ENCODE measurements around the gene TFF3. TPM values are rescaled to one million over a fixed set of nuclear protein-coding genes. Genes with fewer than 3 reads are reported as not detected.

Gene TFF3
- total and polyA plus RNA-seq, 5 experiments from 2014 or later = not detected

- Mint-ChIP-seq H3K4me3 (no peak overlapping the region), H3K4me1 (peaks cover 0 to 13% (median under 1%) of the 10 kb centered on the region in 4 donors), H3K9me3 (no peaks in the 10 kb centered on the region), H3K36me3 (peaks cover 7 to 66% (median 28%) of the 10 kb centered on the region in 3 donors), H3K27ac (peak overlapping the region in 5 of 10 donors; percentile 25 to 64 (median 54)), H3K27me3 (no peaks in the 10 kb centered on the region)
- no peak for ATAC-seq
- POLR2A ChIA-PET = interaction anchor here (0.6 kb wide), 1 partner anchor 639 kb away, joined by 6 read pairs; no protein-coding TSS in a partner anchor
- no peak for DNase-seq
These were observed 27.8 kb downstream of the TFF3 start for GRCh38 chr21:42287193-42288083.

GRCh38 chr21:42286416-42286815, 28.8 kb downstream of the TFF3 start:
- no peaks in the 10 kb centered on the region for H3K9me3 Mint-ChIP-seq
- H3K4me1 Mint-ChIP-seq = peaks cover 0 to 13% (median under 1%) of the 10 kb centered on the region in 4 donors
- peak overlapping the region in 7 of 10 donors; percentile 14 to 89 (median 62) for H3K27ac Mint-ChIP-seq
- ATAC-seq (no peak), DNase-seq (no peak)
- POLR2A ChIA-PET = no interaction called here
- H3K36me3 Mint-ChIP-seq = peaks cover 7 to 63% (median 28%) of the 10 kb centered on the region in 3 donors
- H3K27me3 Mint-ChIP-seq = no peaks in the 10 kb centered on the region
- H3K4me3 Mint-ChIP-seq = no peak overlapping the region

GRCh38 chr21:42285569-42286245, 29.5 kb downstream of the TFF3 start:
- Mint-ChIP-seq H3K27me3 (no peaks in the 10 kb centered on the region), H3K27ac (peak overlapping the region in 2 of 10 donors; percentile 12 to 89), H3K4me1 (peaks cover 0 to 13% (median under 1%) of the 10 kb centered on the region in 4 donors), H3K36me3 (peaks cover 7 to 58% (median 25%) of the 10 kb centered on the region in 3 donors), H3K9me3 (no peaks in the 10 kb centered on the region), H3K4me3 (no peak overlapping the region)
- ATAC-seq (no peak), DNase-seq (no peak)
- POLR2A ChIA-PET = no interaction called here

GRCh38 chr21:42282715-42283114, 32.5 kb downstream of the TFF3 start:
- no peaks in the 10 kb centered on the region for H3K27me3 Mint-ChIP-seq
- peaks cover 0 to 13% (median 3%) of the 10 kb centered on the region in 4 donors for H3K4me1 Mint-ChIP-seq
- H3K9me3 Mint-ChIP-seq = no peaks in the 10 kb centered on the region
- POLR2A ChIA-PET = no interaction called here
- ATAC-seq = no peak
- DNase-seq = no peak
- no peak overlapping the region for H3K4me3 Mint-ChIP-seq
- H3K27ac Mint-ChIP-seq = peak overlapping the region in 2 of 10 donors; percentile 50 to 81
- H3K36me3 Mint-ChIP-seq = peaks cover 0 to 52% (median 17%) of the 10 kb centered on the region in 3 donors

GRCh38 chr21:42282021-42282420, 33.2 kb downstream of the TFF3 start:
- Mint-ChIP-seq H3K27ac (peak overlapping the region in 1 of 10 donors; percentile 17), H3K27me3 (no peaks in the 10 kb centered on the region), H3K4me1 (peaks cover 0 to 13% (median 3%) of the 10 kb centered on the region in 4 donors), H3K4me3 (no peak overlapping the region), H3K9me3 (no peaks in the 10 kb centered on the region), H3K36me3 (peaks cover 0 to 54% (median 17%) of the 10 kb centered on the region in 3 donors)
- ATAC-seq = no peak
- POLR2A ChIA-PET = no interaction called here
- DNase-seq = no peak

- Mint-ChIP-seq H3K9me3 (no peaks in the 10 kb centered on the region), H3K27me3 (no peaks in the 10 kb centered on the region), H3K4me3 (no peak overlapping the region), H3K36me3 (peaks cover 0 to 52% (median 13%) of the 10 kb centered on the region in 3 donors), H3K27ac (no peak overlapping the region), H3K4me1 (peaks cover 0 to 6% (median 3%) of the 10 kb centered on the region in 4 donors)
- no peak for ATAC-seq
- DNase-seq = no peak
- POLR2A ChIA-PET = no interaction called here
These were observed 34.0 kb downstream of the TFF3 start for GRCh38 chr21:42281181-42281680.

- POLR2A ChIA-PET = no interaction called here
- H3K4me1 Mint-ChIP-seq = peaks cover 0 to 4% (median under 1%) of the 10 kb centered on the region in 4 donors
- no peak overlapping the region for H3K4me3 Mint-ChIP-seq
- ATAC-seq = no peak
- no peaks in the 10 kb centered on the region for H3K9me3 Mint-ChIP-seq
- no peak for DNase-seq
- peak overlapping the region in 1 of 10 donors; percentile 41 for H3K27ac Mint-ChIP-seq
- H3K27me3 Mint-ChIP-seq = no peaks in the 10 kb centered on the region
- peaks cover 0 to 46% (median 7%) of the 10 kb centered on the region in 3 donors for H3K36me3 Mint-ChIP-seq
These were observed 34.6 kb downstream of the TFF3 start for GRCh38 chr21:42280356-42281180.

- POLR2A ChIA-PET = no interaction called here
- Mint-ChIP-seq H3K4me1 (peaks cover 0 to 4% (median under 1%) of the 10 kb centered on the region in 4 donors), H3K27ac (peak overlapping the region in 1 of 10 donors; percentile 41), H3K27me3 (no peaks in the 10 kb centered on the region), H3K9me3 (no peaks in the 10 kb centered on the region), H3K4me3 (no peak overlapping the region), H3K36me3 (peaks cover 0 to 46% (median 10%) of the 10 kb centered on the region in 3 donors)
- ATAC-seq (no peak), DNase-seq (no peak)
These were observed 35.3 kb downstream of the TFF3 start for GRCh38 chr21:42279888-42280287.

- H3K9me3 Mint-ChIP-seq = no peaks in the 10 kb centered on the region
- peaks cover 0 to 4% (median under 1%) of the 10 kb centered on the region in 4 donors for H3K4me1 Mint-ChIP-seq
- H3K27ac Mint-ChIP-seq = no peak overlapping the region
- POLR2A ChIA-PET = no interaction called here
- peaks cover 0 to 49% (median 8%) of the 10 kb centered on the region in 3 donors for H3K36me3 Mint-ChIP-seq
- ATAC-seq = no peak
- H3K27me3 Mint-ChIP-seq = no peaks in the 10 kb centered on the region
- no peak overlapping the region for H3K4me3 Mint-ChIP-seq
- DNase-seq = no peak
These were observed 35.8 kb downstream of the TFF3 start for GRCh38 chr21:42279341-42279871.

GRCh38 chr21:42278451-42279149, 36.6 kb downstream of the TFF3 start:
- H3K27me3 Mint-ChIP-seq = no peaks in the 10 kb centered on the region
- H3K9me3 Mint-ChIP-seq = no peaks in the 10 kb centered on the region
- H3K27ac Mint-ChIP-seq = peak overlapping the region in 1 of 10 donors; percentile 73
- H3K4me3 Mint-ChIP-seq = no peak overlapping the region
- H3K4me1 Mint-ChIP-seq = peaks cover 0 to 4% (median under 1%) of the 10 kb centered on the region in 4 donors
- DNase-seq = no peak
- ATAC-seq = no peak
- POLR2A ChIA-PET = no interaction called here
- H3K36me3 Mint-ChIP-seq = peaks cover 0 to 56% (median 9%) of the 10 kb centered on the region in 3 donors

- peaks cover 0 to 53% (median 10%) of the 10 kb centered on the region in 3 donors for H3K36me3 Mint-ChIP-seq
- no peaks in the 10 kb centered on the region for H3K27me3 Mint-ChIP-seq
- peaks cover 0 to 4% (median 0%) of the 10 kb centered on the region in 4 donors for H3K4me1 Mint-ChIP-seq
- POLR2A ChIA-PET = no interaction called here
- peak overlapping the region in 3 of 10 donors; percentile 20 to 73 (median 21) for H3K27ac Mint-ChIP-seq
- DNase-seq (no peak), ATAC-seq (no peak)
- H3K4me3 Mint-ChIP-seq = no peak overlapping the region
- H3K9me3 Mint-ChIP-seq = no peaks in the 10 kb centered on the region
These were observed 37.6 kb downstream of the TFF3 start for GRCh38 chr21:42277593-42277992.
